Parietal lobe (tissue), 2 donors: ENCODE results near the gene RIF1. TPM values are rescaled to one million over a fixed set of nuclear protein-coding genes. Genes with fewer than 3 reads are reported as not detected.

ENCODE experiments used
- small RNA-seq: library from RNA; depleted of rRNA; stranded (forward); fragments of <200 nt; gene quantifications from one replicate; pipeline ENCODE3, GENCODE V24; 2014; ENCODE audit warnings: low replicate concordance
- total RNA-seq: library from RNA; depleted of rRNA; stranded (reverse); fragments of >200 nt; gene quantifications from one replicate; pipeline ENCODE4 v1.2.3, GENCODE V29; 2014

Gene RIF1
- 122 TPM for total RNA-seq

GRCh38 chr2:151409601-151410484 is at the start of gene RIF1:
Gene RIF1, plus strand, starts transcription at chr2:151409902. Its CDS starts 522 bp downstream, at chr2:151410424.

Small RNAs within 50 kb of the gene (small RNA-seq; reads per million reads assigned to genes)
- gene MIR4773-1 = not detected
- not detected for gene RN7SL124P

Other genes with a start within 250 kb of the RIF1 start
- 1.6 TPM for gene RBM43, start 148.0 kb upstream of the RIF1 start, total RNA-seq
- 0.94 TPM for gene NMI, start 120.2 kb upstream of the RIF1 start, total RNA-seq
- not detected for gene TNFAIP6, start 52.3 kb upstream of the RIF1 start, total RNA-seq